Testis (tissue), 3 donors: ENCODE results near the gene SLC28A1. TPM values are rescaled to one million over a fixed set of nuclear protein-coding genes. Genes with fewer than 3 reads are reported as not detected.

ENCODE experiments used
- DNase-seq: peaks from one replicate; pipeline ENCODE4 v3.0.0-alpha.2; 2019
- H3K27ac ChIP-seq, 2 donors: fragments of 200-600 bp; sonication (generic); one replicate each; pipeline ENCODE4 v1.5.1; 2019
- H3K27me3 ChIP-seq: fragments of 200-600 bp; sonication (generic); one replicate; pipeline ENCODE4 v1.5.1; 2019
- H3K36me3 ChIP-seq: fragments of 200-600 bp; sonication (generic); one replicate; pipeline ENCODE4 v1.5.1; 2017; ENCODE audit warnings: low read depth; ENCODE audit errors: missing control alignments
- H3K4me1 ChIP-seq: fragments of 200-600 bp; sonication (generic); one replicate; pipeline ENCODE4 v1.5.1; 2019
- H3K4me3 ChIP-seq, 2 donors: fragments of 200-600 bp; sonication (generic); one replicate each; pipeline ENCODE4 v1.5.1; 2017 to 2019
- H3K9me3 ChIP-seq: fragments of 200-600 bp; sonication (generic); one replicate; pipeline ENCODE4 v1.5.1; 2017
- CTCF ChIP-seq, 3 experiments: fragments of 450-650 bp in 2 of 3; fragments of 200-600 bp in 1 of 3; sonication (generic) in 1 of 3; IDR thresholded peaks; one replicate each; pipeline ENCODE4 v1.5.1; 2016 to 2019; ENCODE audit warnings: antibody characterized with exemption in 3 of 3, mild to moderate bottlenecking in 2 of 3, moderate library complexity in 1 of 3
- POLR2A ChIP-seq: fragments of 450-650 bp; IDR thresholded peaks from one replicate; pipeline ENCODE4 v1.6.1; 2017; ENCODE audit warnings: antibody characterized with exemption, mild to moderate bottlenecking, moderate library complexity
- WGBS, 2 donors: methylation state at CpG; one replicate each; pipeline ENCODE4 v1.1.5; 2018; 5-methylcytosine and 5-hydroxymethylcytosine counted together
- intact Hi-C: fragments of 100-400 bp; cut with DNase I; formaldehyde crosslinking; loops from one replicate; pipeline ENCODE4 v1.15.1; 2023; ENCODE audit warnings: low total_unique reads
- polyA plus RNA-seq: library from polyadenylated mRNA; stranded (reverse); fragments of 350-450 nt; fragmentation: Illumina TruSeq; extraction: RNeasy Lipid Tissue Mini Kit (QIAGEN cat#74804); gene quantifications from one replicate; pipeline ENCODE4 v1.2.3, GENCODE V29; 2014; ENCODE audit warnings: low read depth, low replicate concordance; ENCODE audit not compliant: insufficient read depth
- total RNA-seq, 2 donors: library from RNA; depleted of rRNA; stranded (reverse); fragments of >200 nt; gene quantifications; one replicate each; pipeline ENCODE4 v1.2.3, GENCODE V29; 2016

The SLC28A1 gene
- total and polyA plus RNA-seq, 3 donors from 2014 or later = 0.26 to 0.31 (median 0.31) TPM

- TF ChIP-seq POLR2A = no peak
- TF ChIP-seq CTCF (IDR thresholded peaks at IDR 0.05) = no peak
- H3K4me3 ChIP-seq = no peak overlapping the region
- H3K36me3 ChIP-seq = no peaks in the 10 kb centered on the region
- no peaks in the 10 kb centered on the region for H3K4me1 ChIP-seq
- no peaks in the 10 kb centered on the region for H3K9me3 ChIP-seq
- intact Hi-C loops = no loop called here
- no peak for DNase-seq
- no peaks in the 10 kb centered on the region for H3K27me3 ChIP-seq
- WGBS, 2 donors = 82 to 87% methylated on average over 3 of the region's 3 CpGs
- no peak overlapping the region for H3K27ac ChIP-seq
These were observed 77.2 kb downstream of the SLC28A1 start for GRCh38 chr15:84961707-84962106.

DNA sequence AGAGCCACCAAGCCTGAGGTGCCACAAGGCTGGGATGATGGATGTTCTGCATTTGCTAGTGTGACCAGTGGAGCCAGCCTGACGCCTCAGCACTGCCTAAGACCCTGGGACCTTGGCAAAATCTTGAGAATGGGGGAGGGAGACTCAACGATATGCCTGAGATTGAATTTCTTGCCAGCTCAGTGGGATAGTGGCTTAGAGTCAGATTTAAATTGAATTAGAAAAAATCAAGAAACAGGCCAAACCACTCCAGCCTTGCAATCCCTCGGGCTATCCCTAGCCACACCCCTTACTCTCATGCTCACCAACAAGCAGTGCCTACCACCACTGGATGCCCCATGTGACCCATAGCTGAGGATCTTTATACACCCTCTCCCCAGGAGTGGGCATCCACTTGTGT is 78.5 kb downstream of the SLC28A1 start:
- Histone ChIP-seq H3K36me3 (no peaks in the 10 kb centered on the region), H3K9me3 (no peaks in the 10 kb centered on the region), H3K27ac (no peak overlapping the region), H3K4me3 (no peak overlapping the region), H3K27me3 (no peaks in the 10 kb centered on the region), H3K4me1 (no peaks in the 10 kb centered on the region)
- TF ChIP-seq POLR2A (no peak), CTCF (IDR thresholded peaks at IDR 0.05) (no peak)
- WGBS, 2 donors = 72 to 82% methylated on average over 3 of the region's 3 CpGs
- no peak for DNase-seq
- intact Hi-C loops = no loop called here

- Histone ChIP-seq H3K4me1 (no peaks in the 10 kb centered on the region), H3K4me3 (no peak overlapping the region), H3K9me3 (no peaks in the 10 kb centered on the region), H3K27me3 (no peaks in the 10 kb centered on the region), H3K27ac (no peak overlapping the region), H3K36me3 (no peaks in the 10 kb centered on the region)
- intact Hi-C loops = no loop called here
- WGBS, 2 donors = 67 to 72% methylated on average over 3 of the region's 3 CpGs
- DNase-seq = no peak
- TF ChIP-seq CTCF (IDR thresholded peaks at IDR 0.05) = no peak
- no peak for TF ChIP-seq POLR2A
These were observed 82.9 kb downstream of the SLC28A1 start for GRCh38 chr15:84967380-84967779.

- intact Hi-C loops = no loop called here
- no peaks in the 10 kb centered on the region for H3K27me3 ChIP-seq
- DNase-seq = no peak
- TF ChIP-seq POLR2A (no peak), CTCF (IDR thresholded peaks at IDR 0.05) (no peak)
- WGBS, 2 donors = 96 to 98% methylated on average over 3 of the region's 3 CpGs
- H3K4me1 ChIP-seq = no peaks in the 10 kb centered on the region
- H3K27ac ChIP-seq = no peak overlapping the region
- H3K9me3 ChIP-seq = no peaks in the 10 kb centered on the region
- no peaks in the 10 kb centered on the region for H3K36me3 ChIP-seq
- no peak overlapping the region for H3K4me3 ChIP-seq
These were observed 83.8 kb downstream of the SLC28A1 start for GRCh38 chr15:84968301-84968700.

DNA sequence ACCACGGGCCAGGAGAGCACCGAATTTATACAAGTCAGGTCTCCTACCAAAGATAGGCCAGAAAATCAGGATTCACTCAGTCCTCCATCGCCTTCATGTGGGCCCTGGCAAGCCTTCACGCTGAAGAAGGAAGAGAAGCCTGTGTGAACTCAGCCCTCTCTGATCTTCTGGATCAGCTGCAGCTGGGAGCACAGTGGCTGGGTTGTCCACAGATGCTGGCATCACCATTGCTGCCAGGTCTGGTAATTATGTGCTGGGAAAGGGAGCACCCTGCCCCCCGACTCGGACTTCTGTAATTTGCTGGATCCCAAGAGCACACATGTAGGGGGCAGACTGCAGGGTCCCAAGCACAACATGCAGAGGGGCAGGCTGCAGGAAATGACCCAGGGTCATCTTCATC is 84.8 kb downstream of the SLC28A1 start:
- H3K36me3 ChIP-seq = no peaks in the 10 kb centered on the region
- WGBS, 2 donors = 79 to 90% methylated on average over 4 to 6 of the region's 6 CpGs
- no peaks in the 10 kb centered on the region for H3K9me3 ChIP-seq
- H3K27ac ChIP-seq = no peak overlapping the region
- TF ChIP-seq CTCF (IDR thresholded peaks at IDR 0.05) (no peak), POLR2A (no peak)
- intact Hi-C loops = no loop called here
- no peak for DNase-seq
- no peak overlapping the region for H3K4me3 ChIP-seq
- H3K27me3 ChIP-seq = no peaks in the 10 kb centered on the region
- H3K4me1 ChIP-seq = no peaks in the 10 kb centered on the region
